SK-N-SH (cell line): Measurements from ENCODE around the gene SNRPA1.

Source experiments
- ELF1 ChIP-seq: IDR thresholded peaks from 2 replicates; pipeline ENCODE4 v1.4.0; 2012
- FOXJ3 ChIP-seq: sonication (generic); formaldehyde crosslinking; IDR thresholded peaks from 2 replicates; pipeline ENCODE4 v1.5.1; 2020; ENCODE audit warnings: mild to moderate bottlenecking, missing genetic modification reagents
- POLR2AphosphoS5 ChIP-seq: IDR thresholded peaks from 2 replicates; pipeline ENCODE4 v1.6.1; 2012; ENCODE audit warnings: low read depth, low read length
- YY1 ChIP-seq: IDR thresholded peaks from 2 replicates; pipeline ENCODE4 v1.4.0; 2012; ENCODE audit warnings: low read depth, mild to moderate bottlenecking
- TF ChIP-seq, protein P1 (sequence below): IDR thresholded peaks from 2 replicates; pipeline ENCODE4 v1.6.1; 2012; ENCODE audit warnings: mild to moderate bottlenecking, low read depth, low read length, moderate library complexity
- TF ChIP-seq, protein P2 (sequence below): fragments of 200-600 bp; sonication (generic); IDR thresholded peaks from 2 replicates; pipeline ENCODE4 v1.6.1; 2017; ENCODE audit warnings: antibody characterized with exemption, mild to moderate bottlenecking, moderate library complexity
- TF ChIP-seq, protein P3 (sequence below): IDR thresholded peaks from 2 replicates; pipeline ENCODE4 v1.4.0; 2012; ENCODE audit warnings: low read depth
- TF ChIP-seq, protein P4 (sequence below): IDR thresholded peaks from 2 replicates; pipeline ENCODE4 v1.4.0; 2012; ENCODE audit warnings: low read depth, borderline replicate concordance
- TF ChIP-seq, protein P5 (sequence below): IDR thresholded peaks from 2 replicates; pipeline ENCODE4; 2012

DNA sequence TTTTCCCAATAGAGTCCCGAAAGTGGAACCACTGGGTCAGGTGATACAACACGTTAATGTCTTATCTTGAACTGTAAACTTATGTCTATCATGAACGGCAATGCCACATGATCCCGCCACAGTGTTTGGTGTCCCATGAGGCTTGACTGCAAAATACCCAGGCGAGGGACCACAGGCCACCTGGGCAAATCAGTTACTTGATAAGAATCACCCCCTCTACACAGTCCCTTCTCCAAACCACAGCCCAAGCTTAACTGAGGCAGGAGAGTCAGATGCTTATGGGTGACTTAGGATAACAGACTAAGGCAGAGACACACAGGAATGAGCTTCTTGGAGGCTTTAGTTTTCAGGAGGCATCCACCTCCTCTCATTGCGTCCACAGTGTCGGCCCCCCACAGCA is 42.9 kb upstream of the SNRPA1 start:
- TF ChIP-seq, protein P1, sequence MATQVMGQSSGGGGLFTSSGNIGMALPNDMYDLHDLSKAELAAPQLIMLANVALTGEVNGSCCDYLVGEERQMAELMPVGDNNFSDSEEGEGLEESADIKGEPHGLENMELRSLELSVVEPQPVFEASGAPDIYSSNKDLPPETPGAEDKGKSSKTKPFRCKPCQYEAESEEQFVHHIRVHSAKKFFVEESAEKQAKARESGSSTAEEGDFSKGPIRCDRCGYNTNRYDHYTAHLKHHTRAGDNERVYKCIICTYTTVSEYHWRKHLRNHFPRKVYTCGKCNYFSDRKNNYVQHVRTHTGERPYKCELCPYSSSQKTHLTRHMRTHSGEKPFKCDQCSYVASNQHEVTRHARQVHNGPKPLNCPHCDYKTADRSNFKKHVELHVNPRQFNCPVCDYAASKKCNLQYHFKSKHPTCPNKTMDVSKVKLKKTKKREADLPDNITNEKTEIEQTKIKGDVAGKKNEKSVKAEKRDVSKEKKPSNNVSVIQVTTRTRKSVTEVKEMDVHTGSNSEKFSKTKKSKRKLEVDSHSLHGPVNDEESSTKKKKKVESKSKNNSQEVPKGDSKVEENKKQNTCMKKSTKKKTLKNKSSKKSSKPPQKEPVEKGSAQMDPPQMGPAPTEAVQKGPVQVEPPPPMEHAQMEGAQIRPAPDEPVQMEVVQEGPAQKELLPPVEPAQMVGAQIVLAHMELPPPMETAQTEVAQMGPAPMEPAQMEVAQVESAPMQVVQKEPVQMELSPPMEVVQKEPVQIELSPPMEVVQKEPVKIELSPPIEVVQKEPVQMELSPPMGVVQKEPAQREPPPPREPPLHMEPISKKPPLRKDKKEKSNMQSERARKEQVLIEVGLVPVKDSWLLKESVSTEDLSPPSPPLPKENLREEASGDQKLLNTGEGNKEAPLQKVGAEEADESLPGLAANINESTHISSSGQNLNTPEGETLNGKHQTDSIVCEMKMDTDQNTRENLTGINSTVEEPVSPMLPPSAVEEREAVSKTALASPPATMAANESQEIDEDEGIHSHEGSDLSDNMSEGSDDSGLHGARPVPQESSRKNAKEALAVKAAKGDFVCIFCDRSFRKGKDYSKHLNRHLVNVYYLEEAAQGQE, result no peak
- TF ChIP-seq, protein P2, sequence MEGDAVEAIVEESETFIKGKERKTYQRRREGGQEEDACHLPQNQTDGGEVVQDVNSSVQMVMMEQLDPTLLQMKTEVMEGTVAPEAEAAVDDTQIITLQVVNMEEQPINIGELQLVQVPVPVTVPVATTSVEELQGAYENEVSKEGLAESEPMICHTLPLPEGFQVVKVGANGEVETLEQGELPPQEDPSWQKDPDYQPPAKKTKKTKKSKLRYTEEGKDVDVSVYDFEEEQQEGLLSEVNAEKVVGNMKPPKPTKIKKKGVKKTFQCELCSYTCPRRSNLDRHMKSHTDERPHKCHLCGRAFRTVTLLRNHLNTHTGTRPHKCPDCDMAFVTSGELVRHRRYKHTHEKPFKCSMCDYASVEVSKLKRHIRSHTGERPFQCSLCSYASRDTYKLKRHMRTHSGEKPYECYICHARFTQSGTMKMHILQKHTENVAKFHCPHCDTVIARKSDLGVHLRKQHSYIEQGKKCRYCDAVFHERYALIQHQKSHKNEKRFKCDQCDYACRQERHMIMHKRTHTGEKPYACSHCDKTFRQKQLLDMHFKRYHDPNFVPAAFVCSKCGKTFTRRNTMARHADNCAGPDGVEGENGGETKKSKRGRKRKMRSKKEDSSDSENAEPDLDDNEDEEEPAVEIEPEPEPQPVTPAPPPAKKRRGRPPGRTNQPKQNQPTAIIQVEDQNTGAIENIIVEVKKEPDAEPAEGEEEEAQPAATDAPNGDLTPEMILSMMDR, result no peak
- TF ChIP-seq YY1, result no peak
- TF ChIP-seq POLR2AphosphoS5, result no peak
- TF ChIP-seq FOXJ3 (CRISPR knock-in tag), result no peak
- TF ChIP-seq ELF1, result no peak
- TF ChIP-seq, protein P3, sequence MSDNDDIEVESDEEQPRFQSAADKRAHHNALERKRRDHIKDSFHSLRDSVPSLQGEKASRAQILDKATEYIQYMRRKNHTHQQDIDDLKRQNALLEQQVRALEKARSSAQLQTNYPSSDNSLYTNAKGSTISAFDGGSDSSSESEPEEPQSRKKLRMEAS, result no peak
- TF ChIP-seq, protein P4, sequence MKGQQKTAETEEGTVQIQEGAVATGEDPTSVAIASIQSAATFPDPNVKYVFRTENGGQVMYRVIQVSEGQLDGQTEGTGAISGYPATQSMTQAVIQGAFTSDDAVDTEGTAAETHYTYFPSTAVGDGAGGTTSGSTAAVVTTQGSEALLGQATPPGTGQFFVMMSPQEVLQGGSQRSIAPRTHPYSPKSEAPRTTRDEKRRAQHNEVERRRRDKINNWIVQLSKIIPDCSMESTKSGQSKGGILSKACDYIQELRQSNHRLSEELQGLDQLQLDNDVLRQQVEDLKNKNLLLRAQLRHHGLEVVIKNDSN, result no peak
- TF ChIP-seq, protein P5, sequence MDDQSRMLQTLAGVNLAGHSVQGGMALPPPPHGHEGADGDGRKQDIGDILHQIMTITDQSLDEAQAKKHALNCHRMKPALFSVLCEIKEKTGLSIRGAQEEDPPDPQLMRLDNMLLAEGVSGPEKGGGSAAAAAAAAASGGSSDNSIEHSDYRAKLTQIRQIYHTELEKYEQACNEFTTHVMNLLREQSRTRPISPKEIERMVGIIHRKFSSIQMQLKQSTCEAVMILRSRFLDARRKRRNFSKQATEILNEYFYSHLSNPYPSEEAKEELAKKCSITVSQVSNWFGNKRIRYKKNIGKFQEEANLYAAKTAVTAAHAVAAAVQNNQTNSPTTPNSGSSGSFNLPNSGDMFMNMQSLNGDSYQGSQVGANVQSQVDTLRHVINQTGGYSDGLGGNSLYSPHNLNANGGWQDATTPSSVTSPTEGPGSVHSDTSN, result no peak
